A673 (cell line): ENCODE measurements around the gene ERMAP. TPM values are rescaled to one million over a fixed set of nuclear protein-coding genes. Genes with fewer than 3 reads are reported as not detected.

Experiments used
- BruUV-seq: library from RNA; stranded (reverse); fragments of 400-500 nt; replicated peaks from 2 replicates; lab custom pipeline; 2021; lab: Mats Ljungman, UMichigan
- CTCF ChIA-PET: fragments of 300-600 bp; sonication (Branson Sonifier 250); formaldehyde crosslinking; loops from one replicate; lab custom pipeline; 2022; ENCODE audit warnings: antibody characterized with exemption; lab: Charles Lee
- POLR2A ChIA-PET: fragments of 300-600 bp; sonication (Branson Sonifier 250); formaldehyde crosslinking; loops from one replicate; lab custom pipeline; 2022; ENCODE audit warnings: antibody characterized with exemption; ENCODE audit not compliant: low non-redundant PET; lab: Charles Lee
- DNase-seq: peaks from one replicate; pipeline ENCODE4 v3.0.0-alpha.2; 2015; ENCODE audit warnings: low spot score
- H3K27ac ChIP-seq: fragments of 200-600 bp; sonication (generic); 2 replicates; pipeline ENCODE4 v1.5.1; 2016; ENCODE audit warnings: mixed run types, low read depth, mild to moderate bottlenecking, mixed read lengths, antibody characterized with exemption, low read length; ENCODE audit not compliant: poor library complexity, severe bottlenecking
- H3K27me3 ChIP-seq: fragments of 200-600 bp; sonication (generic); replicated peaks from 2 replicates; pipeline ENCODE4 v1.6.1; 2017; ENCODE audit warnings: mixed run types, low read depth, mild to moderate bottlenecking, mixed read lengths, antibody characterized with exemption, low read length; ENCODE audit not compliant: insufficient read depth, poor library complexity
- H3K36me3 ChIP-seq: fragments of 200-600 bp; sonication (generic); 2 replicates; pipeline ENCODE4 v1.6.1; 2016; ENCODE audit warnings: mixed run types, mild to moderate bottlenecking, mixed read lengths, antibody characterized with exemption, low read length; ENCODE audit not compliant: insufficient read depth, poor library complexity, severe bottlenecking
- H3K4me1 ChIP-seq: fragments of 200-600 bp; sonication (generic); 2 replicates; pipeline ENCODE4 v1.6.1; 2017; ENCODE audit warnings: mixed run types, mild to moderate bottlenecking, mixed read lengths, antibody characterized with exemption, low read length; ENCODE audit not compliant: insufficient read depth, poor library complexity, severe bottlenecking
- H3K4me3 ChIP-seq: fragments of 200-600 bp; sonication (generic); 2 replicates; pipeline ENCODE4 v1.5.1; 2016; ENCODE audit warnings: low read depth, mixed run types, mild to moderate bottlenecking, mixed read lengths, low read length; ENCODE audit not compliant: poor library complexity, severe bottlenecking
- H3K9me3 ChIP-seq: fragments of 200-600 bp; sonication (generic); 2 replicates; pipeline ENCODE4 v1.6.1; 2016; ENCODE audit warnings: mixed run types, low read depth, mild to moderate bottlenecking, mixed read lengths, antibody characterized with exemption, low read length; ENCODE audit not compliant: poor library complexity, severe bottlenecking
- CTCF ChIP-seq: fragments of 300-800, 200-600 bp; sonication (generic); conservative IDR thresholded peaks from 2 replicates; pipeline ENCODE4 v1.5.1; 2017; ENCODE audit warnings: low read depth, mild to moderate bottlenecking, antibody characterized with exemption, low read length, moderate library complexity, mixed read lengths
- EZH2 ChIP-seq: fragments of 200-600 bp; sonication (generic); IDR thresholded peaks from 2 replicates; pipeline ENCODE4 v1.6.1; 2017; ENCODE audit warnings: borderline replicate concordance, low read depth, mild to moderate bottlenecking, mixed read lengths, antibody characterized with exemption, low read length; ENCODE audit not compliant: poor library complexity, severe bottlenecking
- intact Hi-C: fragments of 100-400 bp; cut with micrococcal nuclease; formaldehyde crosslinking; loops from one replicate; pipeline ENCODE4 v1.10.0; 2022; ENCODE audit not compliant: unreplicated experiment
- total RNA-seq: library from RNA; stranded (reverse); gene quantifications from 2 replicates; pipeline ENCODE4 v1.2.3, GENCODE V29; 2021

Gene ERMAP
- total RNA-seq, 1 experiment from 2014 or later, result 3.0 TPM

GRCh38 chr1:42835422-42835821 is 18.5 kb downstream of the ERMAP start:
- CTCF ChIA-PET, result no interaction called here
- H3K36me3 ChIP-seq, result no peaks in the 10 kb centered on the region
- H3K27me3 ChIP-seq, result no peaks in the 10 kb centered on the region
- POLR2A ChIA-PET, result interaction anchor here (0.6 kb wide), 1 partner anchor 884 kb away, joined by 5 read pairs; no protein-coding TSS in a partner anchor
- H3K4me3 ChIP-seq, result no peak overlapping the region
- BruUV-seq, result no TSS peak
- no peaks in the 10 kb centered on the region for H3K9me3 ChIP-seq
- no peak for DNase-seq
- TF ChIP-seq EZH2 (no peak), CTCF (no peak)
- intact Hi-C loops, result no loop called here
- H3K4me1 ChIP-seq, result no peaks in the 10 kb centered on the region
- no peak overlapping the region for H3K27ac ChIP-seq

GRCh38 chr1:42837709-42838108 is 20.8 kb downstream of the ERMAP start:
- POLR2A ChIA-PET, result interaction anchor here (0.5 kb wide), 1 partner anchor 10 kb away, joined by 5 read pairs; no protein-coding TSS in a partner anchor
- no peak overlapping the region for H3K27ac ChIP-seq
- no peak overlapping the region for H3K4me3 ChIP-seq
- no peaks in the 10 kb centered on the region for H3K9me3 ChIP-seq
- intact Hi-C loops, result no loop called here
- H3K36me3 ChIP-seq, result no peaks in the 10 kb centered on the region
- no TSS peak for BruUV-seq
- TF ChIP-seq EZH2, result no peak
- TF ChIP-seq CTCF, result no peak
- CTCF ChIA-PET, result no interaction called here
- DNase-seq, result no peak
- no peaks in the 10 kb centered on the region for H3K4me1 ChIP-seq
- H3K27me3 ChIP-seq, result no peaks in the 10 kb centered on the region

DNA sequence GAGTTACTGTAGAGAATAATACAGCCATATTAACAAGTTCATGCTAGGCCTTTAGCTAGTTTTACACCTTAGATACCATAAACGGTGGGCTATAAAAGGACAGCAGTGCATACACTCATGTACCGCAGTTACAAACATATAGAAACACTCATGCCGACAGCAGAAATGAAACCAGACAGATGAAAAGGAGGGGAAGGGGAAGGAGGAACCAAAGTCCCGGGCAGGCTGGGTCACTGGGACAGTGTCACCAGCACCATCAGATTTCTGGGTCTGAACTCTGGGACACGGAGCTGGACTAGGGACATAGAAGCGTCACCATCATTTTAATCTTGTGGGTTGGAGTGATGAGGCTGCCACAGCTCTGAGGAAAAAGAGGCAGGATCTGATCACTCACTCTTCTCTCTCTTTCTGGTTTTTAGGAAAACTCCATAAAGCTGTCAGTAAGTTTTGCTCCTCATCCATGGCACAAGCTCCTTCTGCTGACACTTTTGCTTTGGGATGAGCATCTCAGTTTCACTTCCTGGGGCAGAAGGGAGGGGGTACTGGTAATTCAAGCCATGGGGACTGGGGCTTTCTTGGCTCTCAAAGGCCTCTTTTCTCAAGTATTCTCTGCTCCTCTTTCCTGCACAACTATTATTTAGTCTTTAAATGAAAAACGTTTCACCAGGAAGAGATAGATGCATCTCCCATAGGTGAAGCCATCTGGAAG is 21.7 kb downstream of the ERMAP start:
- Histone ChIP-seq H3K9me3 (no peaks in the 10 kb centered on the region), H3K27me3 (no peaks in the 10 kb centered on the region), H3K27ac (no peak overlapping the region), H3K4me3 (no peak overlapping the region), H3K4me1 (no peaks in the 10 kb centered on the region), H3K36me3 (no peaks in the 10 kb centered on the region)
- BruUV-seq, result no TSS peak
- no peak for DNase-seq
- no peak for TF ChIP-seq CTCF
- no peak for TF ChIP-seq EZH2
- POLR2A ChIA-PET, result no interaction called here
- CTCF ChIA-PET, result no interaction called here
- intact Hi-C loops, result no loop called here
